SKM-1 treated with dmso at 0.1 percent for 144 hours (cell line): ENCODE measurements around the gene DMRTA1.
"Not testable (repeated sequence)": the region's sequence is repeated elsewhere in the genome, so short reads cannot be mapped to it uniquely, and the experiment has no call there.

Source experiments
- DNase-seq: peaks from one replicate; lab custom pipeline; 2025; ENCODE audit not compliant: unreplicated experiment; lab: John Stamatoyannopoulos, UW

Gene DMRTA1

GRCh38 chr9:22457448-22457847 is 10.8 kb downstream of the DMRTA1 start:
- DNase-seq, result no peak

GRCh38 chr9:22463205-22463604 is 16.6 kb downstream of the DMRTA1 start:
- DNase-seq, result no peak

- DNase-seq, result peak; percentile 21
Measured at GRCh38 chr9:22469928-22470544, 23.4 kb downstream of the DMRTA1 start.

GRCh38 chr9:22481566-22481965 is 34.9 kb downstream of the DMRTA1 start:
- DNase-seq, result no peak

DNA sequence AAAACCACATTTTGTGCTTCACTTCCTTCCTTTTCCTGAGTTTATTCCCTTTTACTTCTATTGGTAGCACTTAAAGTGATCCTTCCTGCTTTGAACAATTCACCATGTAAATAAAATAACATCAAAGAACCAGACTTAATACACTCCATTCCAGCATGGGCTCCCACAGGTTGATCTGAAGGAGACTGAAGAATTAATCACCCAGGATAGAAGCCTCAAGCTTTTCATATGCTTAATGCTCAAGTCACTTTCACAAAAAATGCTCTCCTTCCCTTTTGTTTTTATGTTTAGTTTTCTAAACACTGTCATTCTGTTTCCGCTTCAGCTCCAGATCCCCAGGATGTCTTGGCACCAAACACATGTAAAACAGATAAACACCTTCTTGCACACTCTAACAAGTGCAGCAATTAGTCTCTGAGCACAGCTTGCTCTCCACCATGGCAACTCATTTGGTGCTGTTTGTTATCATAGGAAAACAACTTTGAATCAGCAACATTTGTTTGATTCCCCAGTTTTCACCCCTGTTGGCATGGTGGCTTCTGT is 37.0 kb downstream of the DMRTA1 start:
- no peak for DNase-seq

- not testable (repeated sequence) for DNase-seq
Measured at GRCh38 chr9:22496197-22496596, 49.6 kb downstream of the DMRTA1 start.
